HEK293 (cell line): Measurements from ENCODE around the gene QRICH1.

Experiments
- CTCF ChIA-PET: fragments of 350-600 bp; formaldehyde crosslinking; extraction: SDS; loops from one replicate; lab custom pipeline; 2021; ENCODE audit warnings: antibody characterized with exemption; lab: Yijun Ruan, JAX
- POLR2A ChIA-PET: fragments of 300-600 bp; formaldehyde crosslinking; extraction: SDS; loops from one replicate; lab custom pipeline; 2020; ENCODE audit warnings: antibody characterized with exemption, inconsistent platforms; lab: Yijun Ruan, JAX
- H3K27ac ChIP-seq: fragments of 200-500 bp; sonication (Bioruptor generic); 2 replicates; pipeline ENCODE4 v1.5.1; 2014; ENCODE audit warnings: low read depth, low read length, control low read depth, inconsistent platforms; ENCODE audit errors: extremely low read depth
- H3K36me3 ChIP-seq, 2 experiments: fragments of 200-500 bp in 1 of 2; sonication (Bioruptor generic) in 1 of 2; 1 replicate in 1 of 2; 2 replicates in 1 of 2; pipeline ENCODE4 v1.5.1; 2014 to 2017; ENCODE audit warnings: inconsistent platforms in 2 of 2, low read length in 2 of 2; ENCODE audit not compliant: control insufficient read depth in 2 of 2, insufficient read depth in 1 of 2
- H3K4me1 ChIP-seq: fragments of 200-500 bp; sonication (Bioruptor generic); 2 replicates; pipeline ENCODE4 v1.5.1; 2014; ENCODE audit warnings: mild to moderate bottlenecking, low read length, inconsistent platforms; ENCODE audit not compliant: control insufficient read depth, insufficient read depth
- H3K4me3 ChIP-seq: 2 replicates; pipeline ENCODE4 v1.5.1; 2011; ENCODE audit warnings: low read depth, mild to moderate bottlenecking, control low read depth, low read length, moderate library complexity
- H3K9me3 ChIP-seq: fragments of 200-500 bp; sonication (Bioruptor generic); 2 replicates; pipeline ENCODE4 v1.5.1; 2014; ENCODE audit warnings: low read depth, low read length, inconsistent platforms; ENCODE audit not compliant: control insufficient read depth, insufficient read depth
- YY1 ChIP-seq: fragments of 450-650 bp; formaldehyde crosslinking; IDR thresholded peaks from 2 replicates; pipeline ENCODE4 v1.5.1; 2018; ENCODE audit warnings: missing biosample characterization, missing genetic modification characterization
- ZBTB17 ChIP-seq: fragments of 450-650 bp; formaldehyde crosslinking; IDR thresholded peaks from 2 replicates; pipeline ENCODE4 v1.5.1; 2016; ENCODE audit warnings: missing biosample characterization, missing genetic modification characterization
- ZBTB26 ChIP-seq: fragments of 450-650 bp; formaldehyde crosslinking; optimal IDR thresholded peaks from 2 replicates; pipeline ENCODE3; 2016; ENCODE audit warnings: missing biosample characterization, mild to moderate bottlenecking, missing genetic modification characterization
- ZBTB8A ChIP-seq: fragments of 450-650 bp; formaldehyde crosslinking; IDR thresholded peaks from 2 replicates; pipeline ENCODE4 v1.5.1; 2016; ENCODE audit warnings: missing biosample characterization, missing genetic modification characterization
- ZEB2 ChIP-seq: fragments of 450-650 bp; formaldehyde crosslinking; IDR thresholded peaks from 2 replicates; pipeline ENCODE4 v1.5.1; 2016; ENCODE audit warnings: missing biosample characterization, missing genetic modification characterization
- ZFHX2 ChIP-seq: fragments of 450-650 bp; formaldehyde crosslinking; conservative IDR thresholded peaks from 2 replicates; pipeline ENCODE4 v1.5.1; 2016; ENCODE audit warnings: missing biosample characterization, missing genetic modification characterization
- ZFP37 ChIP-seq: fragments of 450-650 bp; formaldehyde crosslinking; IDR thresholded peaks from 2 replicates; pipeline ENCODE4 v1.5.1; 2016; ENCODE audit warnings: missing biosample characterization, missing genetic modification characterization
- ZNF335 ChIP-seq: fragments of 450-650 bp; formaldehyde crosslinking; conservative IDR thresholded peaks from 2 replicates; pipeline ENCODE4 v1.5.1; 2016; ENCODE audit warnings: missing biosample characterization, missing genetic modification characterization
- ZNF341 ChIP-seq: fragments of 450-650 bp; formaldehyde crosslinking; IDR thresholded peaks from 2 replicates; pipeline ENCODE4; 2016; ENCODE audit warnings: low read depth, missing biosample characterization, missing genetic modification characterization
- ZNF391 ChIP-seq: fragments of 450-650 bp; formaldehyde crosslinking; IDR thresholded peaks from 2 replicates; pipeline ENCODE4 v1.5.1; 2016; ENCODE audit warnings: low read depth, missing biosample characterization, missing genetic modification characterization, borderline replicate concordance
- ZNF394 ChIP-seq: fragments of 450-650 bp; formaldehyde crosslinking; IDR thresholded peaks from 2 replicates; pipeline ENCODE4 v1.5.1; 2016; ENCODE audit warnings: missing biosample characterization, missing genetic modification characterization, mild to moderate bottlenecking, moderate library complexity, borderline replicate concordance
- ZNF416 ChIP-seq: fragments of 450-650 bp; formaldehyde crosslinking; IDR thresholded peaks from 2 replicates; pipeline ENCODE4 v1.5.1; 2016; ENCODE audit warnings: missing biosample characterization, missing genetic modification characterization
- ZNF585B ChIP-seq: fragments of 450-650 bp; formaldehyde crosslinking; IDR thresholded peaks from 2 replicates; pipeline ENCODE4 v1.5.1; 2016; ENCODE audit warnings: missing biosample characterization, missing genetic modification characterization
- ZNF600 ChIP-seq: fragments of 450-650 bp; formaldehyde crosslinking; IDR thresholded peaks from 2 replicates; pipeline ENCODE4 v1.5.1; 2016; ENCODE audit warnings: missing biosample characterization, missing genetic modification characterization
- ZNF843 ChIP-seq: fragments of 450-650 bp; formaldehyde crosslinking; IDR thresholded peaks from 2 replicates; pipeline ENCODE4 v1.5.1; 2016; ENCODE audit warnings: missing biosample characterization, missing genetic modification characterization
- ZXDB ChIP-seq: fragments of 450-650 bp; formaldehyde crosslinking; IDR thresholded peaks from 2 replicates; pipeline ENCODE4 v1.5.1; 2016; ENCODE audit warnings: missing biosample characterization, missing genetic modification characterization
- TF ChIP-seq, protein P1 (sequence below): fragments of 450-650 bp; formaldehyde crosslinking; IDR thresholded peaks from 2 replicates; pipeline ENCODE4 v1.5.1; 2016; ENCODE audit warnings: missing biosample characterization, missing genetic modification characterization
- TF ChIP-seq, protein P2 (sequence below): fragments of 450-650 bp; formaldehyde crosslinking; IDR thresholded peaks from 2 replicates; pipeline ENCODE4 v1.5.0; 2017; ENCODE audit warnings: missing biosample characterization, missing genetic modification characterization, borderline replicate concordance

The QRICH1 gene

DNA sequence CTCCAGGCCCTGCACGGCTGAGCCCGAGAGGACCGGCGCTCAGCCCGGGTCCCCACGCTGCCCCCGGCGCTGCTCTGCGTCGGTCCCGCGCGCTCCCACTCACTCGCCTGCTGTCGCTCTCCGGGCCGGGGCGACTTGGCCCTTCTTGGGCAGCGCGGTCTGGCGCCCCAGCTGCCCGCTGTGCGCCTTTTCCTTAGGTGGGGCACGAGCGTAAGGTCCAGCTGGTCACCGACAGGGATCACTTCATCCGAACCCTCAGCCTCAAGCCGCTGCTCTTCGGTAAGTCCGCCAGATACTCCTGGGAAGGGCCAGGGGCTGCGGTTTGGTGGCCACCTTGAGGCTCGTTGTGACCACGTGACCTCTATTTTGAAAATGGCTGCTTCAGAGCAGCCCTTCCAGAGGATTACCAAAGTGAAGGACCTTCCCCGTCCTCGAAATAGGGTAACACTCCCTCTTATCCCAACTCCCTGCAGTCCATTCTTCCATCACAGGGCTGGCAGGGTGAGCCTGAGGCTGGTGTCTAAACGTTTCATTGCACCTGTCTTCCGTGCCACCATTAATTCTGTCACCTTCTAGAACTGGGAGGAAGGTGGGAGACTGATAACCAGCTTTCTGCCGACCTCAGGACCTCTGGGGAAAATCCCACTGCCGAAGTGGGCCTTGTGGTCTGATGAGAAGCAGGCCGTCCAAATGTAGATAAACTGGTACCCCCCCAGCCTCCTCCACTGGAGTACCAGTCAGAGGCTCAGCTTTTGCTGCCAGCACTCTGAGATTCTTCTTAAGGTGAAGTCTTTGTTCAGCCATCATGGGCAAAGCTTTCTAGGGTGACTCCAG lies 103.0 kb downstream of the QRICH1 start:
- TF ChIP-seq ZXDB (tag by site-specific recombination) (peak; percentile 58; the same call in 1 of the 2 replicates), ZBTB26 (tag by site-specific recombination) (peak; percentile 78), ZNF843 (tag by site-specific recombination) (no peak), ZNF585B (0 out of 2 replicates have a peak, but pooled peaks have one; percentile 8), ZNF600 (tag by site-specific recombination) (peak; percentile 71), ZFP37 (no peak), ZNF341 (tag by site-specific recombination) (peak; percentile 16; the same call in 1 of the 2 replicates), ZEB2 (0 out of 2 replicates have a peak, but pooled peaks have one; percentile 37), ZNF394 (tag by site-specific recombination) (peak; percentile 70; the same call in 1 of the 2 replicates), ZNF416 (tag by site-specific recombination) (no peak), ZNF391 (no peak), ZBTB17 (tag by site-specific recombination) (peak; percentile 78), YY1 (peak; percentile 60; the same call in 1 of the 2 replicates), ZNF335 (tag by site-specific recombination) (peak; percentile 96), ZFHX2 (tag by site-specific recombination) (peak; percentile 22; the same call in 1 of the 2 replicates), ZBTB8A (peak; percentile 64)
- TF ChIP-seq, protein P1, sequence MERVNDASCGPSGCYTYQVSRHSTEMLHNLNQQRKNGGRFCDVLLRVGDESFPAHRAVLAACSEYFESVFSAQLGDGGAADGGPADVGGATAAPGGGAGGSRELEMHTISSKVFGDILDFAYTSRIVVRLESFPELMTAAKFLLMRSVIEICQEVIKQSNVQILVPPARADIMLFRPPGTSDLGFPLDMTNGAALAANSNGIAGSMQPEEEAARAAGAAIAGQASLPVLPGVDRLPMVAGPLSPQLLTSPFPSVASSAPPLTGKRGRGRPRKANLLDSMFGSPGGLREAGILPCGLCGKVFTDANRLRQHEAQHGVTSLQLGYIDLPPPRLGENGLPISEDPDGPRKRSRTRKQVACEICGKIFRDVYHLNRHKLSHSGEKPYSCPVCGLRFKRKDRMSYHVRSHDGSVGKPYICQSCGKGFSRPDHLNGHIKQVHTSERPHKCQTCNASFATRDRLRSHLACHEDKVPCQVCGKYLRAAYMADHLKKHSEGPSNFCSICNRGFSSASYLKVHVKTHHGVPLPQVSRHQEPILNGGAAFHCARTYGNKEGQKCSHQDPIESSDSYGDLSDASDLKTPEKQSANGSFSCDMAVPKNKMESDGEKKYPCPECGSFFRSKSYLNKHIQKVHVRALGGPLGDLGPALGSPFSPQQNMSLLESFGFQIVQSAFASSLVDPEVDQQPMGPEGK (tag by site-specific recombination): peak; percentile 37; the same call in 1 of the 2 replicates
- TF ChIP-seq, protein P2, sequence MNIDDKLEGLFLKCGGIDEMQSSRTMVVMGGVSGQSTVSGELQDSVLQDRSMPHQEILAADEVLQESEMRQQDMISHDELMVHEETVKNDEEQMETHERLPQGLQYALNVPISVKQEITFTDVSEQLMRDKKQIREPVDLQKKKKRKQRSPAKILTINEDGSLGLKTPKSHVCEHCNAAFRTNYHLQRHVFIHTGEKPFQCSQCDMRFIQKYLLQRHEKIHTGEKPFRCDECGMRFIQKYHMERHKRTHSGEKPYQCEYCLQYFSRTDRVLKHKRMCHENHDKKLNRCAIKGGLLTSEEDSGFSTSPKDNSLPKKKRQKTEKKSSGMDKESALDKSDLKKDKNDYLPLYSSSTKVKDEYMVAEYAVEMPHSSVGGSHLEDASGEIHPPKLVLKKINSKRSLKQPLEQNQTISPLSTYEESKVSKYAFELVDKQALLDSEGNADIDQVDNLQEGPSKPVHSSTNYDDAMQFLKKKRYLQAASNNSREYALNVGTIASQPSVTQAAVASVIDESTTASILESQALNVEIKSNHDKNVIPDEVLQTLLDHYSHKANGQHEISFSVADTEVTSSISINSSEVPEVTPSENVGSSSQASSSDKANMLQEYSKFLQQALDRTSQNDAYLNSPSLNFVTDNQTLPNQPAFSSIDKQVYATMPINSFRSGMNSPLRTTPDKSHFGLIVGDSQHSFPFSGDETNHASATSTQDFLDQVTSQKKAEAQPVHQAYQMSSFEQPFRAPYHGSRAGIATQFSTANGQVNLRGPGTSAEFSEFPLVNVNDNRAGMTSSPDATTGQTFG (tag by site-specific recombination): no peak
- CTCF ChIA-PET: interaction anchor here (0.6 to 1.1 kb wide), 2 partner anchors 23 to 329 kb away, joined by 3 read pairs; no protein-coding TSS in a partner anchor
- Histone ChIP-seq H3K27ac (peak overlapping the region; percentile 82), H3K4me1 (no peaks in the 10 kb centered on the region), H3K4me3 (peak overlapping the region; percentile 83), H3K9me3 (no peaks in the 10 kb centered on the region), H3K36me3 (peaks cover 0 to 24% of the 10 kb centered on the region in 2 experiments; a peak in 2 of 3 replicates)
- POLR2A ChIA-PET: interaction anchor here (0.7 to 4.6 kb wide), 6 partner anchors 11 to 103 kb away, joined by 3 to 61 read pairs (median 6); partner anchors contain the start of genes ARIH2, NDUFAF3, QRICH1 and WDR6
